Panc1 (cell line): Measurements from ENCODE around the gene ARPC4. TPM values are rescaled to one million over a fixed set of nuclear protein-coding genes. Genes with fewer than 3 reads are reported as not detected.

Experiments used
- ATAC-seq: fragments of 200-7000 bp; cut with Tn5 transposase; 2 replicates; pipeline ENCODE4 v1.9.1; 2020; ENCODE audit warnings: mild to moderate bottlenecking, moderate library complexity
- BruUV-seq: library from RNA; stranded (reverse); fragments of 400-500 nt; replicated peaks from 2 replicates; lab custom pipeline; 2021; lab: Mats Ljungman, UMichigan
- CTCF ChIA-PET: fragments of 300-600 bp; sonication (Branson Sonifier 250); formaldehyde crosslinking; loops from one replicate; lab custom pipeline; 2022; ENCODE audit warnings: antibody characterized with exemption; lab: Charles Lee
- POLR2A ChIA-PET: fragments of 300-600 bp; sonication (Branson Sonifier 250); formaldehyde crosslinking; loops from one replicate; lab custom pipeline; 2022; ENCODE audit warnings: antibody characterized with exemption; lab: Charles Lee
- DNase-seq: peaks from one replicate; pipeline ENCODE4 v3.0.0-alpha.2; 2010; ENCODE audit warnings: low read depth, low spot score
- H3K27ac ChIP-seq: 2 replicates; pipeline ENCODE4 v1.5.1; 2011; ENCODE audit warnings: mild to moderate bottlenecking, low read length, inconsistent platforms
- H3K27me3 ChIP-seq: fragments of 200-500 bp; sonication (Bioruptor generic); 2 replicates; pipeline ENCODE4 v1.6.0; 2014; ENCODE audit warnings: low read length, inconsistent platforms; ENCODE audit not compliant: control insufficient read depth, insufficient read depth
- H3K36me3 ChIP-seq: fragments of 200-500 bp; sonication (Bioruptor generic); 2 replicates; pipeline ENCODE4 v1.5.1; 2014; ENCODE audit warnings: inconsistent platforms, mild to moderate bottlenecking, low read length, moderate library complexity; ENCODE audit not compliant: control insufficient read depth, insufficient read depth
- H3K4me1 ChIP-seq: 2 replicates; pipeline ENCODE4 v1.5.1; 2011; ENCODE audit warnings: inconsistent platforms, mild to moderate bottlenecking, low read length, moderate library complexity; ENCODE audit not compliant: control insufficient read depth, insufficient read depth
- H3K4me3 ChIP-seq, 2 experiments: 2 replicates each; pipeline ENCODE4 v1.5.1; 2011 to 2012; ENCODE audit warnings: low read depth in 2 of 2, low read length in 2 of 2, mild to moderate bottlenecking in 2 of 2, inconsistent platforms in 1 of 2, moderate library complexity in 1 of 2
- H3K9me3 ChIP-seq: fragments of 200-500 bp; sonication (Bioruptor generic); 2 replicates; pipeline ENCODE4 v1.5.1; 2014; ENCODE audit warnings: low read depth, mild to moderate bottlenecking, inconsistent platforms, low read length, moderate library complexity; ENCODE audit not compliant: control insufficient read depth, insufficient read depth
- POLR2AphosphoS5 ChIP-seq: IDR thresholded peaks from 2 replicates; pipeline ENCODE4 v1.6.1; 2012; ENCODE audit warnings: mild to moderate bottlenecking, low read depth, low read length, moderate library complexity
- SIN3A ChIP-seq: IDR thresholded peaks from 2 replicates; pipeline ENCODE4 v1.6.1; 2012; ENCODE audit warnings: low read depth, mild to moderate bottlenecking, low read length, moderate library complexity, borderline replicate concordance; ENCODE audit not compliant: insufficient read depth
- TCF7L2 ChIP-seq: IDR thresholded peaks from 2 replicates; pipeline ENCODE4 v1.6.1; 2011; ENCODE audit warnings: mild to moderate bottlenecking, low read depth, low read length, inconsistent platforms
- in situ Hi-C: cut with HindIII; loops from 2 replicates; pipeline ENCODE4 v1.10.0; 2016; ENCODE audit warnings: low sequenced_read_pairs, low pct_unique_long_range_greater_than_20kb
- intact Hi-C: fragments of 100-400 bp; cut with micrococcal nuclease; formaldehyde crosslinking; loops from one replicate; pipeline ENCODE4 v1.10.0; 2022; ENCODE audit not compliant: unreplicated experiment
- total RNA-seq: library from RNA; stranded (reverse); gene quantifications from one replicate; pipeline ENCODE4 v1.2.1, GENCODE V29; 2021; ENCODE audit not compliant: unreplicated experiment
- TF ChIP-seq, protein P1 (sequence below), 2 experiments: IDR thresholded peaks; 2 replicates each; pipeline ENCODE4 v1.6.1; 2011 to 2012; ENCODE audit warnings: low read depth in 2 of 2, control low read depth in 1 of 2, low read length in 1 of 2, mild to moderate bottlenecking in 1 of 2, moderate library complexity in 1 of 2; ENCODE audit not compliant: insufficient read depth in 1 of 2
- TF ChIP-seq, protein P2 (sequence below): fragments of 450-650 bp; IDR thresholded peaks from 2 replicates; pipeline ENCODE4 v1.5.1; 2017; ENCODE audit warnings: mild to moderate bottlenecking

The ARPC4 gene
- total RNA-seq, 1 experiment from 2014 or later = 117 TPM

DNA sequence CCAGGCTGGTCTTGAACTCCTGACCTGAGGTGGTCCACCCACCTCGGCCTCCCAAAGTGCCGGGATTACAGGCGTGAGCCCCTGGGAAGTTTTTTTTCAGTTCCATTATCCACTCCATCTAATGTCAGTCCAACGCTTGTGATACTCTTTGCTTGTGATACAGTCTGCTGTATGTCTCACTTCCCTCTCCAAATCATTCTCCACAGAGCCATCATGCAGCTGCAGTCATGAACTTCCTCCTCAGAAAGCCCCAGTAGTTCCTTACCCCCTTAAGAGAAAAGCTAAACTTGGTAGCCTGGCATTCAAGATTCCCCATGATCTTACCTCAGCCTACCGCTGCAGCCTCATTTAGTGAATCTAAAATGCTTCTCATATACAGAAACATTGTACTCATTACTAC is 2.3 kb downstream of the ARPC4 start:
- peaks cover 14% of the 10 kb centered on the region for H3K36me3 ChIP-seq
- H3K4me3 ChIP-seq = no peak overlapping the region
- in situ Hi-C loops = no loop called here
- no peak overlapping the region for H3K27ac ChIP-seq
- ChIA-PET POLR2A (no interaction called here), CTCF (no interaction called here)
- H3K27me3 ChIP-seq = no peaks in the 10 kb centered on the region
- no peaks in the 10 kb centered on the region for H3K9me3 ChIP-seq
- no TSS peak for BruUV-seq
- DNase-seq (no peak), ATAC-seq (no peak)
- intact Hi-C loops = no loop called here
- TF ChIP-seq SIN3A (no peak), TCF7L2 (no peak), POLR2AphosphoS5 (no peak)
- TF ChIP-seq, protein P1, sequence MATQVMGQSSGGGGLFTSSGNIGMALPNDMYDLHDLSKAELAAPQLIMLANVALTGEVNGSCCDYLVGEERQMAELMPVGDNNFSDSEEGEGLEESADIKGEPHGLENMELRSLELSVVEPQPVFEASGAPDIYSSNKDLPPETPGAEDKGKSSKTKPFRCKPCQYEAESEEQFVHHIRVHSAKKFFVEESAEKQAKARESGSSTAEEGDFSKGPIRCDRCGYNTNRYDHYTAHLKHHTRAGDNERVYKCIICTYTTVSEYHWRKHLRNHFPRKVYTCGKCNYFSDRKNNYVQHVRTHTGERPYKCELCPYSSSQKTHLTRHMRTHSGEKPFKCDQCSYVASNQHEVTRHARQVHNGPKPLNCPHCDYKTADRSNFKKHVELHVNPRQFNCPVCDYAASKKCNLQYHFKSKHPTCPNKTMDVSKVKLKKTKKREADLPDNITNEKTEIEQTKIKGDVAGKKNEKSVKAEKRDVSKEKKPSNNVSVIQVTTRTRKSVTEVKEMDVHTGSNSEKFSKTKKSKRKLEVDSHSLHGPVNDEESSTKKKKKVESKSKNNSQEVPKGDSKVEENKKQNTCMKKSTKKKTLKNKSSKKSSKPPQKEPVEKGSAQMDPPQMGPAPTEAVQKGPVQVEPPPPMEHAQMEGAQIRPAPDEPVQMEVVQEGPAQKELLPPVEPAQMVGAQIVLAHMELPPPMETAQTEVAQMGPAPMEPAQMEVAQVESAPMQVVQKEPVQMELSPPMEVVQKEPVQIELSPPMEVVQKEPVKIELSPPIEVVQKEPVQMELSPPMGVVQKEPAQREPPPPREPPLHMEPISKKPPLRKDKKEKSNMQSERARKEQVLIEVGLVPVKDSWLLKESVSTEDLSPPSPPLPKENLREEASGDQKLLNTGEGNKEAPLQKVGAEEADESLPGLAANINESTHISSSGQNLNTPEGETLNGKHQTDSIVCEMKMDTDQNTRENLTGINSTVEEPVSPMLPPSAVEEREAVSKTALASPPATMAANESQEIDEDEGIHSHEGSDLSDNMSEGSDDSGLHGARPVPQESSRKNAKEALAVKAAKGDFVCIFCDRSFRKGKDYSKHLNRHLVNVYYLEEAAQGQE (IDR thresholded peaks at IDR 0.05; ENCODE audit: insufficient read depth in 1 of 2, low read depth in 2 of 2, low read length in 1 of 2) = no peak
- TF ChIP-seq, protein P2, sequence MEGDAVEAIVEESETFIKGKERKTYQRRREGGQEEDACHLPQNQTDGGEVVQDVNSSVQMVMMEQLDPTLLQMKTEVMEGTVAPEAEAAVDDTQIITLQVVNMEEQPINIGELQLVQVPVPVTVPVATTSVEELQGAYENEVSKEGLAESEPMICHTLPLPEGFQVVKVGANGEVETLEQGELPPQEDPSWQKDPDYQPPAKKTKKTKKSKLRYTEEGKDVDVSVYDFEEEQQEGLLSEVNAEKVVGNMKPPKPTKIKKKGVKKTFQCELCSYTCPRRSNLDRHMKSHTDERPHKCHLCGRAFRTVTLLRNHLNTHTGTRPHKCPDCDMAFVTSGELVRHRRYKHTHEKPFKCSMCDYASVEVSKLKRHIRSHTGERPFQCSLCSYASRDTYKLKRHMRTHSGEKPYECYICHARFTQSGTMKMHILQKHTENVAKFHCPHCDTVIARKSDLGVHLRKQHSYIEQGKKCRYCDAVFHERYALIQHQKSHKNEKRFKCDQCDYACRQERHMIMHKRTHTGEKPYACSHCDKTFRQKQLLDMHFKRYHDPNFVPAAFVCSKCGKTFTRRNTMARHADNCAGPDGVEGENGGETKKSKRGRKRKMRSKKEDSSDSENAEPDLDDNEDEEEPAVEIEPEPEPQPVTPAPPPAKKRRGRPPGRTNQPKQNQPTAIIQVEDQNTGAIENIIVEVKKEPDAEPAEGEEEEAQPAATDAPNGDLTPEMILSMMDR = no peak
- H3K4me1 ChIP-seq = peaks cover 7% of the 10 kb centered on the region

DNA sequence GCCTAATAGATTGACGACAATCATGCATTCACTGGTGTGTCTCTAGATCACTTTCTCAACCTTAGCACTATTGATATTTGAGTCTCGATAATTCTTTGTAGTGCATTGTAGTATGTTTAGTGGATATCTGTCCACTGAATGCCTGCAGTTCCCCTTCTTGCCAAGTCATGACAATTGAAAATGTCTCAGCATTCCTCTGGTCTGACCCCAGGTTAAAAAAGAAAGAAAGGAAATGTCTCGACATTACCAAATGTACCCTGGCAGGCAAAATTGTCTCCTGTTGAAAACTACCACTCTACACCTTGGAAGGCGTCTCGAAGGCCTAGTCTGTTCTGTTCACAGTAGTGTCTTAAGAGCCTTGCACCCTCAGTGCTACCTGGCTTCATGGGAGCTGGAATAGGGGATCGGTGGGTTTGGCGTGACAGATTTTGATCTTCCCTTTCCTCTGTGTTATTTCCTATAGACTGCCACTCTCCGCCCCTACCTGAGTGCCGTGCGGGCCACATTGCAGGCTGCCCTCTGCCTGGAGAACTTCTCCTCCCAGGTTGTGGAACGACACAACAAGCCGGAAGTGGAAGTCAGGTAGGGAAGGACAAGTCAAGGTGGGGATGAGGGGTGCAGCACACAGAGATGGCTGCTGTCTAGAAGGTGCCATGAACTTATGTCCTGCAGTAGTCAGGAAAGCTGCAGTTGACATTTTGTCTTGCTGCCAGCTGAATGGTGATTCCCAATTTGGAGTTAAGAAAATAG is 4.5 kb downstream of the ARPC4 start:
- no peaks in the 10 kb centered on the region for H3K4me1 ChIP-seq
- H3K4me3 ChIP-seq = no peak overlapping the region
- intact Hi-C loops = no loop called here
- H3K27me3 ChIP-seq = no peaks in the 10 kb centered on the region
- no peak for DNase-seq
- CTCF ChIA-PET = no interaction called here
- H3K27ac ChIP-seq = no peak overlapping the region
- BruUV-seq = no TSS peak
- in situ Hi-C loops = no loop called here
- no peaks in the 10 kb centered on the region for H3K9me3 ChIP-seq
- TF ChIP-seq, protein P2 = no peak
- TF ChIP-seq POLR2AphosphoS5 = no peak
- no peak for TF ChIP-seq TCF7L2
- TF ChIP-seq, protein P1 (IDR thresholded peaks at IDR 0.05; ENCODE audit: insufficient read depth in 1 of 2, low read depth in 2 of 2, low read length in 1 of 2) = no peak
- TF ChIP-seq SIN3A = no peak
- POLR2A ChIA-PET = interaction anchor here (0.7 kb wide), 1 partner anchor 27 kb away, joined by 13 read pairs; no protein-coding TSS in a partner anchor
- no peak for ATAC-seq
- peaks cover 14% of the 10 kb centered on the region for H3K36me3 ChIP-seq
